GM23248 (cell line): ENCODE data around the gene RFC5. TPM values are rescaled to one million over a fixed set of nuclear protein-coding genes. Genes with fewer than 3 reads are reported as not detected.
"Not testable (repeated sequence)": the region's sequence is repeated elsewhere in the genome, so short reads cannot be mapped to it uniquely, and the experiment has no call there.

Experiments used
- DNase-seq: peaks from one replicate; pipeline ENCODE4 v3.0.0-alpha.2; 2015
- H2AFZ ChIP-seq: fragments of 200-600 bp; sonication (generic); 2 replicates; pipeline ENCODE4 v1.6.1; 2016; ENCODE audit warnings: antibody characterized with exemption
- H3F3A ChIP-seq: fragments of 200-600 bp; sonication (generic); 2 replicates; pipeline ENCODE4 v1.6.1; 2016; ENCODE audit warnings: mild to moderate bottlenecking, antibody characterized with exemption, mixed run types; ENCODE audit not compliant: insufficient read depth
- H3K27ac ChIP-seq: fragments of 200-600 bp; sonication (generic); 2 replicates; pipeline ENCODE4 v1.5.1; 2016; ENCODE audit warnings: mild to moderate bottlenecking
- H3K27me3 ChIP-seq: fragments of 200-600 bp; sonication (generic); replicated peaks from 2 replicates; pipeline ENCODE4 v1.6.1; 2016; ENCODE audit warnings: mild to moderate bottlenecking; ENCODE audit not compliant: insufficient read depth
- H3K36me3 ChIP-seq: fragments of 200-600 bp; sonication (generic); 2 replicates; pipeline ENCODE4 v1.6.1; 2016; ENCODE audit warnings: low read depth, mild to moderate bottlenecking
- H3K4me1 ChIP-seq: fragments of 200-600 bp; sonication (generic); 2 replicates; pipeline ENCODE4 v1.6.1; 2016; ENCODE audit warnings: mild to moderate bottlenecking; ENCODE audit not compliant: insufficient read depth
- H3K4me2 ChIP-seq: fragments of 200-600 bp; sonication (generic); one replicate; pipeline ENCODE4 v1.6.1; 2016; ENCODE audit warnings: mild to moderate bottlenecking; ENCODE audit not compliant: unreplicated experiment
- H3K4me3 ChIP-seq: fragments of 200-600 bp; sonication (generic); 2 replicates; pipeline ENCODE4 v1.5.1; 2016; ENCODE audit warnings: mild to moderate bottlenecking
- H3K79me2 ChIP-seq: fragments of 200-600 bp; sonication (generic); 2 replicates; pipeline ENCODE4 v1.6.1; 2016; ENCODE audit warnings: mild to moderate bottlenecking; ENCODE audit not compliant: insufficient read depth
- H3K9ac ChIP-seq: fragments of 200-600 bp; sonication (generic); 2 replicates; pipeline ENCODE4 v1.6.1; 2016; ENCODE audit warnings: mild to moderate bottlenecking
- H3K9me2 ChIP-seq: fragments of 200-600 bp; sonication (generic); 2 replicates; pipeline ENCODE4 v1.6.1; 2016; ENCODE audit warnings: mixed run types, mild to moderate bottlenecking, moderate library complexity; ENCODE audit not compliant: insufficient read depth
- H3K9me3 ChIP-seq: fragments of 200-600 bp; sonication (generic); one replicate; pipeline ENCODE4 v1.6.1; 2017; ENCODE audit warnings: low read depth
- H4K20me1 ChIP-seq: fragments of 200-600 bp; sonication (generic); 2 replicates; pipeline ENCODE4 v1.6.0; 2016; ENCODE audit not compliant: insufficient read depth
- EZH2 ChIP-seq: fragments of 200-600 bp; sonication (generic); IDR thresholded peaks from 2 replicates; pipeline ENCODE4 v1.6.1; 2018; ENCODE audit warnings: antibody characterized with exemption, mild to moderate bottlenecking; ENCODE audit not compliant: insufficient read depth, poor library complexity, severe bottlenecking
- EZH2phosphoT487 ChIP-seq: fragments of 200-600 bp; sonication (generic); IDR thresholded peaks from 2 replicates; pipeline ENCODE4 v1.6.1; 2018; ENCODE audit warnings: antibody characterized with exemption, moderate library complexity, mild to moderate bottlenecking, low read depth; ENCODE audit not compliant: insufficient read depth
- WGBS, 2 experiments: methylation state at CpG; one replicate each; pipeline ENCODE4 v1.1.6; 2015 to 2017; ENCODE audit warnings: low lambda C conversion rate in 2 of 2, low coverage in 1 of 2; ENCODE audit errors: missing lambda C conversion rate in 2 of 2; 5-methylcytosine and 5-hydroxymethylcytosine counted together
- in situ Hi-C: fragments of 300-500 bp; cut with MboI; formaldehyde crosslinking; loops from 2 replicates; pipeline ENCODE4 v1.15.0; 2020
- polyA plus RNA-seq: library from polyadenylated mRNA; unstranded; fragments of >200 nt; fragmentation: Nextera tagmentation; extraction: Ambion mirVana; gene quantifications from 2 replicates; pipeline ENCODE4 v1.2.1, GENCODE V29; 2016
- total RNA-seq: library from RNA; depleted of rRNA; stranded (reverse); fragments of >200 nt; shearing (Covaris generic); gene quantifications from 2 replicates; pipeline ENCODE4 v1.2.3, GENCODE V29; 2014

Gene RFC5
- total and polyA plus RNA-seq, 2 experiments from 2014 or later = 15.2 to 21.4 TPM

DNA sequence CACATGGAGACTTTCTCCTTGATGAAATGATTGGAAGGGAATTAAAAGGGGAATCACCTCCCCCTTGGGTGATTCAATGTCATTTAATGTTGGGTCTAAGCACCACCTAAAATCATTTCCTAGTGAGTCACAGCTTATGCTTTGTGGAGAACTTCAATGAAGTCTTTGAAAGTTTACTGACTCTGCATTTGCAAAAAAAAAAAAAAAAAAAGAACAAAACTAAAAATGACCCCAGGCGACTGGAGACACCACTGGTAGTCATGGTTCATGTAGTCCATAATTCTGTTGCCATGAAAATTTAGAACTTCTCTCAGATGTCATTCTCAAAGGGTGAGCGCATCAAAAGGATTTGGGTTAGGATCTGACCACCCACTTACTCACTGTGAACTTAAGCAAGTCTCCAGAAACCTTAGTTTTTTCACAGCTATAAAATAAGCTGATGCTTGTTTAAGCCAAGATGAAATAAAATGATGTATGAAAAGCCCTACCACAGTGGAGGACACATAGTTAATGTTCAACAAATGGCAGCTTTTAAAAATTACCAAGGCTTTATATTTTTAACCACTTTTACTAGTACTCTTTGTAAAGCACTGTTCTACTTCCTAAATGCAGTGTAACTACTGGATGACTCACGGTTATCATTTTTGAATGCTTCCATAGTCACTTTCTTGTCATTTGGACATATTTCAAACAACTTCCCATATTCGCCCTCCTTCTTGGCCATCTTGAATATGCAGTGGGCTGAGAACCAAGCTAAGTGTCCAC is 29.6 kb upstream of the RFC5 start:
- in situ Hi-C loops = no loop called here
- Histone ChIP-seq H3K79me2 (no peaks in the 10 kb centered on the region), H3K36me3 (no peaks in the 10 kb centered on the region), H3K27ac (peak overlapping the region; percentile 93), H3K4me3 (peak overlapping the region; percentile 37), H3K4me2 (peak overlapping the region; percentile 82), H3K4me1 (peaks cover 27% of the 10 kb centered on the region), H3K9me2 (no peaks in the 10 kb centered on the region), H3K27me3 (no peaks in the 10 kb centered on the region), H3K9ac (peak overlapping the region; percentile 70), H3K9me3 (no peaks in the 10 kb centered on the region), H2AFZ (peak overlapping the region; percentile 44), H4K20me1 (no peaks in the 10 kb centered on the region), H3F3A (peaks cover 34% of the 10 kb centered on the region)
- DNase-seq = peak; percentile 89
- 1 to 3% methylated on average over 4 of the region's 4 CpGs for WGBS, 2 experiments
- no peak for TF ChIP-seq EZH2
- no peak for TF ChIP-seq EZH2phosphoT487

DNA sequence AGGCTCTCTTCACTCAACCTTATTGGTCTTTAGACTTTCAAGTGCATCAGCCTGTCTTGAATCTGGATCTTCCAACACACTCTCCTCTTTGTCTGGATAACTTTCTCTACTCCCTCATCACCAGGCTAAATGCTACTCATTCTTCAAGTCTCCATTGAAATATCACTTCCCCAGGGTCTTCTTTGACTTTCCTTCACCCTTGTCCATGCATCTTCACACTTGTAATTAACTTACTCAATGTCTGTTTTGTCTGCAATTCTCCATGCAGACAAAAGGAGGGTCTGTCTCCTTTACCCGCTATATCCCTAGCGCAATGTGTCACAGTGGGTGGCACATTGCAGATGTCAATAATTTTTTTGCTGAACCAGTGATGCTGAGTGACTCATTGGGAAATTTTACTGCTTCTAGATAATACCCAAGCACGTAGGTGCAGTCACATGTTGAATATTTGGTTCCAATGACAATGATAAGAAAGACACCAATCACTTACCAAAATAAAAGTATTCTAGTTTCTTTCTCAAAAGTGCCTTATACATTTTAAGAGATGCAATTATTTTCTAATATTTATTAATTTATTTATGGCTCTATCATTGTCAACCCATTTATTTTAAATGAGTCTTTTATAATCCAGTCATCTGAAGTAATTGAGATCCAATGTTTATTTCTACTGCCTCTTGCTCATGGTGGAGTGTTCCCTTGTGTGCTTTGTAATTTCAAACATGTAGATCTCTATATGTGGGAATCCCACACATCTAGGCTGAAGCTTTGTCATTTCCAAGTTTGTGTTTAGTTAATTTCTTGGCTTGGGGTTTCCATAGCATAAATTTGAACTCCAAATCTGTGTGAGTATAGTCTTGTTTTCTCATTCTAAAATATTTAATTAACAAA is 21.7 kb upstream of the RFC5 start:
- Histone ChIP-seq H3K9me2 (no peaks in the 10 kb centered on the region), H4K20me1 (no peaks in the 10 kb centered on the region), H3K4me2 (no peak overlapping the region), H3K36me3 (no peaks in the 10 kb centered on the region), H3K4me3 (no peak overlapping the region), H2AFZ (no peak overlapping the region), H3K27ac (no peak overlapping the region), H3K27me3 (no peaks in the 10 kb centered on the region), H3K4me1 (no peaks in the 10 kb centered on the region), H3F3A (no peaks in the 10 kb centered on the region), H3K79me2 (no peaks in the 10 kb centered on the region), H3K9ac (no peak overlapping the region), H3K9me3 (no peaks in the 10 kb centered on the region)
- in situ Hi-C loops = no loop called here
- WGBS, 2 experiments = 71% methylated on average over 3 of the region's 3 CpGs
- DNase-seq = no peak
- no peak for TF ChIP-seq EZH2phosphoT487
- no peak for TF ChIP-seq EZH2

DNA sequence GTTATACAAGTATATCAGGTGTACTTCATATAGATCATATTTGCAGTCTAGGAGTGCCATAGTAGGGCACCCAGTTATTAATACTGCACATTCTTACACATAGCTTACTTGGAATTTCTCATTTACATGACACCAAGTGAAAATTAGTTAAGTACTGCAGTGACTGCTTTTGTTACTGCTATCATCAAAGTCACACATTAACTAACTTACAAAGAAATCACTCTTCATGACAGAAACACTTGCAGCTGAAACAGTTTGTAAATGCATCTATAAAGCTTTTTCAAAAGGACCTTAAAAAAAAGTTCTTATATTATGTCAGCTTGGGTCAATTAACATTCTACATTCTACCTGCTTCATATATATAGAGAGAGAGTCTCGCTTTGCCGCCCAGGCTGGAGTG is 17.8 kb upstream of the RFC5 start:
- Histone ChIP-seq H4K20me1 (no peaks in the 10 kb centered on the region), H3K27me3 (no peaks in the 10 kb centered on the region), H3K79me2 (no peaks in the 10 kb centered on the region), H3K4me2 (no peak overlapping the region), H3K4me1 (no peaks in the 10 kb centered on the region), H3K27ac (no peak overlapping the region), H3K4me3 (no peak overlapping the region), H3K36me3 (no peaks in the 10 kb centered on the region), H2AFZ (no peak overlapping the region), H3F3A (no peaks in the 10 kb centered on the region), H3K9me2 (no peaks in the 10 kb centered on the region), H3K9ac (no peak overlapping the region), H3K9me3 (no peaks in the 10 kb centered on the region)
- in situ Hi-C loops = no loop called here
- no peak for DNase-seq
- WGBS, 2 experiments = 76 to 97% methylated on average over 2 of the region's 2 CpGs
- TF ChIP-seq EZH2 (no peak), EZH2phosphoT487 (no peak)

DNA sequence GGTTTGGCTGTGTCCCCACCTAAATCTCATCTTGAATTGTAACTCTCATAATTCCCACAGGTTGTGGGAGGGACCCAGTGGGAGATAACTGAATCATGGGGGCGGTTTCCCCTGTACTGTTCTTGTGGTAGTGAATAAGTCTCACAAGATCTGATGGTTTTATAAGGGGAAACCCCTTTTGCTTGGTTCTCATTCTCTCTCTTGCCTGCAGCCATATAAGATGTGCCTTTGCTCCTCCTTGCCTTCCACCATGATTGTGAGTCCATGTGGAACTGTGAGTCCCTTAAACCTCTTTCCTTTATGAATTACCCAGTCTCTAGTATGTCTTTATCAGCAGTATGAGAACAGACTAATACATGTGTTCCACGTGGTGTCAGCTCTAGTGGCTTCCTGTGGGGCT is 16.7 kb upstream of the RFC5 start:
- H3K27me3 ChIP-seq, H3K9me2 ChIP-seq: not testable (repeated sequence)

More for the DNA sequence above, 16.7 kb upstream of the RFC5 start:
- H2AFZ ChIP-seq, H3K36me3 ChIP-seq, in situ Hi-C loops, H3K4me2 ChIP-seq, H3K9ac ChIP-seq, H3K27ac ChIP-seq, H3K4me3 ChIP-seq, H3K4me1 ChIP-seq, H3K79me2 ChIP-seq, DNase-seq, H3F3A ChIP-seq, H4K20me1 ChIP-seq, H3K9me3 ChIP-seq: not testable (repeated sequence)
- 39 to 43% methylated on average over 2 of the region's 2 CpGs for WGBS, 2 experiments
